NCI-H2029 treated with DMSO at 0.1 percent for 48 hours (cell line): ENCODE results near the gene GAA.

ENCODE experiments used
- DNase-seq: peaks from one replicate; lab custom pipeline; 2025; lab: John Stamatoyannopoulos, UW

The GAA gene

DNA sequence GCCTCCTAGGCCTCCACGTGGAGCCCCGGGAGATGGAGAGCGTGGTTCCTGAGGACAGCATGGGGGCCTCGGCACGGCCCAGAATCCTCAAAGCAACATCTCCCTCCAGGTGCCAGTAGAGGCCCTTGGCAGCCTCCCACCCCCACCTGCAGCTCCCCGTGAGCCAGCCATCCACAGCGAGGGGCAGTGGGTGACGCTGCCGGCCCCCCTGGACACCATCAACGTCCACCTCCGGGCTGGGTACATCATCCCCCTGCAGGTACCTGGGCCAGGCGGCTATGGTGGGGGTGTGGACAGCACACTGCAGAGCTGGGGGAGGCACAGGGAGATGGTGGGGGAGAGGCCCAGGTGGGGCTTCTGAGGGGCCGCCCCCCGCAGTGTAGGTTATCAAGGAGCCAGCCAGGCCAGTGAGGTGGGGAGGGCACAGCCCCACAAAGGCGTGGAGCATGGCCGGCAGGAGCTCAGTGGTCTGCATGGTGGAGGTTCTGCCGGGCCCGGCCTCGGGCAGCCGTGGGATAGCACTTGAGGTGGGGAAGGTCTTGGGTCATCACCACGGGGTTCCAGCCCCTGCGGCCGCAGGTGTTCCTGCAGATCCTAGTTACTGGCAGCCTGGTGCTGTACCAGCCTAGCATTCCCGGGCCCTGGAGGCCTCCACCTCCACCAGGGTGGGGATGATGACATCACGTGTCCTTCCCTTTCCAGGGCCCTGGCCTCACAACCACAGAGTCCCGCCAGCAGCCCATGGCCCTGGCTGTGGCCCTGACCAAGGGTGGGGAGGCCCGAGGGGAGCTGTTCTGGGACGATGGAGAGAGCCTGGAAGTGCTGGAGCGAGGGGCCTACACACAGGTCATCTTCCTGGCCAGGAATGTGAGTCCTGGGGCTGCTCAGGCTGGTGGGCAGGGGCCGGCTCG lies 16.4 kb downstream of the GAA start:
- no peak for DNase-seq

DNA sequence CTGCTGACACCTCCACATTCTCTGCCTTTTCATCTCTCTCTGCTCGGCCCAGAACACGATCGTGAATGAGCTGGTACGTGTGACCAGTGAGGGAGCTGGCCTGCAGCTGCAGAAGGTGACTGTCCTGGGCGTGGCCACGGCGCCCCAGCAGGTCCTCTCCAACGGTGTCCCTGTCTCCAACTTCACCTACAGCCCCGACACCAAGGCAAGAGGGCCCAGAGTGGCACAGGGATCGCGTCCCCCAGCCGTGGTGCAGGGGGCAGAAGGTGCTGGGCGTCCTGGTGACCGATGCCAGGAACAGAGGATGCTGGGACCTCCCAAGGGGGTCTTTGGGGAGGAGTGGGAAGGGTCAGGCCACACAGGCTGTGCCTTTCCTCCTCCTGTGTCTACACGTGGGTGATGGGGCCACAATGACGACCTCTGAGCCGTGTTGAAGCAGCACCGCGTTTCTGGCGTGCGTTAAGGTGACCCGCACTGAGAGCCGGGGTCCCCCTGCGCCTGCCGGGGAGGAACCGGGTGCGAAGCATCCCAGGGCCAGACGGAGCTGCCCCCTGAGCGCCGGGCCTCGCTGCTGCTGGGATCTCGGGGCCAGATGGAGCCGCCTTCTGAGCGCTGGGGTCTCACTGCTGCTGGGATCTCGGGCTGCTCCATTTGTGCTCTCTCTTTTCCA lies 17.4 kb downstream of the GAA start:
- no peak for DNase-seq

DNA sequence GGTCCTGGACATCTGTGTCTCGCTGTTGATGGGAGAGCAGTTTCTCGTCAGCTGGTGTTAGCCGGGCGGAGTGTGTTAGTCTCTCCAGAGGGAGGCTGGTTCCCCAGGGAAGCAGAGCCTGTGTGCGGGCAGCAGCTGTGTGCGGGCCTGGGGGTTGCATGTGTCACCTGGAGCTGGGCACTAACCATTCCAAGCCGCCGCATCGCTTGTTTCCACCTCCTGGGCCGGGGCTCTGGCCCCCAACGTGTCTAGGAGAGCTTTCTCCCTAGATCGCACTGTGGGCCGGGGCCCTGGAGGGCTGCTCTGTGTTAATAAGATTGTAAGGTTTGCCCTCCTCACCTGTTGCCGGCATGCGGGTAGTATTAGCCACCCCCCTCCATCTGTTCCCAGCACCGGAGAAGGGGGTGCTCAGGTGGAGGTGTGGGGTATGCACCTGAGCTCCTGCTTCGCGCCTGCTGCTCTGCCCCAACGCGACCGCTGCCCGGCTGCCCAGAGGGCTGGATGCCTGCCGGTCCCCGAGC lies 17.9 kb downstream of the GAA start:
- DNase-seq: no peak

DNA sequence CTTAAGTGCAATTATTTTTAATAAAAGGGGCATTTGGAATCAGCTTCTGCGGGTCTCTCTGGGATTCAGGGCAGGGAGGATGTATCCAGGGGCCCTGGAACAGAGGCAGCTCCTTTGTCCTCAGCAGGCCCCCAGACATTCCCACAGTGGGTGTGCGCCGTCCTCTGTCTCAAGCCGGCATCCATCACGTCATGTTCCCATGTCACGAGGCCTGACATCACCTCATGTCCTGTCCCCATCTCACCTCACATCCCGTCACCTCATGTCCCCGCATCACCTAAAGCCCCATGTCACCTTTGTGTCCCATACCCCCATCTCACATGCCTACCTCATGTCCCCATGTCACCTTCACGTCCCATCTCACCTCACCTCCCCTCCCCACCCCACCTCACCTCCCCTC lies 18.5 kb downstream of the GAA start:
- DNase-seq: no peak

DNA sequence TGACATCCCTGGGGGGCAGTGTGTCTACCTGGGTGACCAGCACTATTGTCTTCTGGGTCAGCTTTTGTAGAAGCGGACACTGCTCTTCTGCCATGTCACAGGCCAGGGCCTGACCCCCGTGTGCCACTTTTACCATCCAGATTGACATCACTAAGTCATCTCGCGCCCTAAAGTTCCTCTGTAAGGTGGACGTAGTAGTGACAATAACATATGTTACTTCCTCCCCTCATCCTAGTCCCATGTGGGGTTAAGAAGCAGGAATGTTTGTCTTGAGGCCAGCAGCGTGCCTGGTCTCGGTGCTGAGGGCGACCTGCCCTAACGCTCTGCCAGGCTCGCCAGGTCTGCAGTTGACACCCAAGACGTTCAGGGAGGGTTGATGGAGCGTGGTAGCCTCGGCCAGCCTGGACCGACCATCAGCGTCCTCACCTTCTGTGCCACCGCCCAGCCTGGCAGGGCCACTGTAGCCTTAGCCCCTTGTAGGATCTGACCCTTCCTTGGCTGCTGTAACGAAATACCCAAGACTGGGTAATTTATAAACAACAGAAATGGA lies 20.7 kb downstream of the GAA start:
- no peak for DNase-seq

DNA sequence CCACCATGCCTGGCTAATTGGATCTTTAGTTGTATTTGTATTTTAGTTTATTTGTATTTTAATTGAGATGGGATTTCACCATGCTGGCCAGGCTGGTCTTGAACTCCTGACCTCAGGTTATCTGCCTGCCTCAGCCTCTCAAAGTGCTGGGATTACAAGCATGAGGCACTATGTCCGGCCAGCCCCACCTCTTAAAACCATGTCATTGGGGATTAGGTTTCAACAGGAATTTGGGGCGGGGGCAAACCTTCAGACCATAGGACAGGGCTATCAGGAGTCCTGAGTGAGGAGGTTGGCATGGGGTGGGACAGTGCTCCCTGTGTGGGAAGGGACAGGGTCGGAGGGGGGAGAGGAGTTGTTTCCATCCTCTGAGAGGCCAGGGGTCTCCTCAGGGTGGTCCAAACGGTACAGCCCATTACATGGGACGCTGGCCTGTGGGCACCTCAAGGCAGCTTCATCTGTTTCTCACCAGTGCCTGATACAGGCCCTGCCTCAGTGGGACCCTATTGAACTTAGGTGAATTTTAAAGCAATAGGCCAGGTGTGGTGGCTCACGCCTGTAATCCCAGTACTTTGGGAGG lies 21.6 kb downstream of the GAA start:
- DNase-seq: no peak

DNA sequence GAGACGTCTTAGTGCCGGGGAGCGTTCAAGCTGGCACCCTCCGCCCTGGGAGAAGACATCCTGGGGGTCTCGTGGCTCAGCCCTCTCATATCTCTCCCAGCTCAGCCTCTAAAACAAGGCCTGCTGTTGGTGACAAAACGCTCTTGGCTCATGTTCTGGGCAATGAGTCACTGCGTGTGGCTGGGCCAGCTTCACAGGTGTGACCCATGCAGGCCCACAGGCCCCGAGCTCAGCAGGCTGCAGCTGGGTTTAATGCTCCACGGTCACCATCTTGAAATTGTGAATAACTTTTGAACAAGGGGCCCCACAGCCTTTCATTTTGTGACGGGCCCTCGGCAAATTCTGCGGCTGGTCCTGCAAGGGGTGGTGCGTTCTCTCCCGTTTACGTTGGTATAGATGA lies 22.4 kb downstream of the GAA start:
- no peak for DNase-seq

DNA sequence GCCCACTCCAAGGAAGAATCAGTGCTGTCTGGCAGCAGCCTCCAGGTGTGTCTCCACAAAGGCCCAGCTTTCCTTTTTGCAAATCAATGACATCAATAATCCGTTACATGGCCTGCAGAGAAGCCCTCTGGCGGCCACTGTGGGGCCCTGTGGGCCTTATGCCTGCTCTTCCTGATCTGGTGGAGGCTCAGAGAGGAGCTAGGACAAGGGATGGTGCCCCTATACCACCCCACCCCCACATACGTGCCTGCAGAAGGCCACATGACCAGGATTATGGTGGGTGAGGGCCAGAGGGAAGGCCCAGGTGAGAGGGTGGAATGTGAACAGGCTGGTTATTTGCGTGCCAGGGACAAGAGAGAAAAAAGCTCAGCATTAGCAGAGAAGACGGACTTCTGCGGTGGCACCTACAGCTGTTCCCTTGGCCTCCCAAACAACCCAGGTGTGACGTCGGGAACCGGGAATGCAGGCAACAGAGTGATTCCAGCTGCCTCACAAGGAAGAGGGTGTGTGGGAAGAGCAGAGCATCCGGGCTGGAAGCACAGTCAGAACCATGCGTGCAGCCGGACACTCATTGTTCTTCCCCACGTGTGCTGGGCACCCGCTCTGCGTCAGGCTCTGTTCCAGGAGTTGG lies 23.1 kb downstream of the GAA start:
- no peak for DNase-seq

DNA sequence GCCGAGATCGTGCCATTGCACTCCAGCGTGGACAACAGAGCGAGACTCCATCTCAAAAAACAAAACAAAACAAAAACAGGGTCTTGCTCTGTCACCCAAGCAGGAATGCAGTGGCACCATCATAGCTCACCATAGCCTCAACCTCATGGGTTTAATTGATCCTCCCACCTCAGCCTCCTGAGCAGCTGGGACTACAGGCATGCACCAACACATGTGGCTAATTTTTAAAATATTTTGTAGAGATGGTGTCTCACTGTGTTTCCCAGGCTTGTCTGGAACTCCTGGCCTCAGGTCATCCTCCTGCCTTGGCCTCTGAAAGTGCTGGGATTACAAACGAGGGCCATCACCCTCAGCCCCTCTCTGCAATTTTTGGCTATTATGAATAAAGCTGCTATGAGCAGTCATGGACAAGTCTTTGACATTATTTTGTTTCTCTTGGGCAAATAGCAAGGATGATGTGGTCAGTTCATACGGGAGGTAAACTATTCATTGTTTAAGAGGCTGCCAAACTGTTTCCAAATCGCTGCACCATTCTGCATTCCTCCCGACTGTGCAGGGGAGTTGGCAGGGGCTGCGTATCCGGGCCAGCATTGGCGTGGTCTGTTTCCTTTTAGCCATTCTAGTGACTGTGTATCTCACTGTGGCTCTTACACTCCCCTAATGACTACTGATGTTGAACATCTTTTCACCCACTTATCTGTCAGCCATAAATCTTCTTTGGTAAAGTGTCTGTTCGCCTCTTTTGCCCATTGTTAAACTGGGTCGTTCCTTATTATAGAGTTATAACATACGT lies 24.5 kb downstream of the GAA start:
- DNase-seq: no peak

DNA sequence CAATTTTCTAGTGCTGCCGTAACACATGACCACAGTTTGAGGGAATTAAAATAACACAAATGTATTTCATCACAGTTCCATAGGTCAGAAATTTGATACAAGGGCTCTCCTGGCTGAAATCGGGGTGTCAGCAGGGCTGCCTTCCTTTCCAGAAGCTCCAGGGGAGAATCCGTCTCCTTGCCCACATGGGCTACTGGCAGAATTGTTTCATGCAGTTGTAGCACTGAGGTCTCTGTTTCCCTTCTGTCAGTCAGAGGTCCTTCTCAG lies 25.0 kb downstream of the GAA start:
- DNase-seq: no peak

DNA sequence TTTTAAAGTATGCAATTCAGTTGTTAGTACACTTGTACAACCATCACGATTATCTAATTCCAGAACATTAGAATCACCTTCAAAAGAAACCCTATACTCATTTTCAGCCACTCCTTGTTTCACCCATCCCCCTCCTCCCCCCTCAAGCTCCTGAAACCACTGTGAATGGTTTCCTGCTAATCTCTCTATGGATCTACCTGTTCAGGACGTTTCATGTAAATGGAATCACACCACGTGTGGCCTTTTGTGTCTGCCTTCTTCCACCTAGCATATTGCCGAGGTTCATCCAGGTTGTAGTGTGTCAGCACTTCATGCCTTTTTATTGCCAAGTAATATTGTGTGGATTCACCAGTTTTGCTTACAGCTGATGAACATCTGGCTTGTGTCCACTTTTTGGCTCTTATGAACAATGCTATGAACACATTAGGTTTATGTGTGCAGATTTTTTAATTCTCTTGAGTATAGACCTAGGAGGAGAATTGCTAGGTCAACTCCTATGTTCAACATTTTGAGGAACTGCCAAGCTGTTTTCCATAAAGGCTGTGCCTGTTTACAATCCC lies 27.7 kb downstream of the GAA start:
- no peak for DNase-seq

DNA sequence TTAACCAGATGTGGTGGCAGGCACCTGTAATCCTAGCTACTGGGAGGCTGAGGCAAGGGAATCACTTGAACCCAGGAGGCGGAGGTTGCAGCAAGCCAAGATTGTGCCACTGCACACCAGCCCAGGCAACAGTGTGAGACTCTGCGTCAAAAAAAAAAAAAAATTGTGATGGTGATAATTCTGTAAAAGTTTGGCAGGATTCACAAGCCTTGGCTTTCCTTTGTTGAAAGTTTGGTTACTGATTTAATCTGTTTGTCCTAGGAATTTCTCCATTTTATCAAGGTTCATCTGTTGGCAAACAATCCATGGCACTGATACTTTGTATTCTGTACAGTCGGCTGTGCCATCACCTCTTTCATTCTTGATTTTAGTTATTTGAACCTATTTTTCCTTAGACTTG lies 29.6 kb downstream of the GAA start:
- DNase-seq: no peak

DNA sequence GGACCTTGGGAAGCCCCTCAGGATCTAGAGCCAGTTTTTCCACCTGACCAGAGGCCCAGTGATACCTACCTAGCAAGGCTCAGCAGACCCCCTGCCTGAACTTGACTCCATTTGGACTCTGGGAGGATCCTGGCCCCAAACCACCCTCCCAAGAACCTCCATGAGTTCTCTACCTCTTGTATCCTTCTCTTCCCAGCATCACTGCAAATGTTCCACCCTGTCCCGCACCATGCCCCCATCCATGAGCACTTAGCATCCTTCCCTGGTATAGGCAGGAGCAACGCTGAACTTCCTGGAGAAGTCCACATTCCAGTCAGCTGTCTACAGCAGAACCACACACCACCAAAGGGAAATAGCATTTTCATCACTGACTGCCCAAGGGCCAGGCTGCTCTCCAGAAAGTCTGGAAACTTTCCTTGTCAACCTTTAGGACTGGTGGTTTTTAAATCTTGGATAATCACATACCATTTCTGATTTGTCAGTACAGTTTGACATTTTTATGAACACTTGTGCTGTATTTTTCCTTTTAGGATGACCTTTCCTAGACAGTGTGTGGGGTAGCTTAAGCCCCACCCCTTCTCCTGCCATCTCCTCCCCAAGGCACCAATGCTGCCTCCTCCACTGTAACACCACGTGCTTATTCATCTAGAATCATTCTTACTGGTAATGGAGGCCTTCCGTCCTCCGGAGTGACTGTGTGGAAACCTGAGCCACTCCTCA lies 31.7 kb downstream of the GAA start:
- no peak for DNase-seq

DNA sequence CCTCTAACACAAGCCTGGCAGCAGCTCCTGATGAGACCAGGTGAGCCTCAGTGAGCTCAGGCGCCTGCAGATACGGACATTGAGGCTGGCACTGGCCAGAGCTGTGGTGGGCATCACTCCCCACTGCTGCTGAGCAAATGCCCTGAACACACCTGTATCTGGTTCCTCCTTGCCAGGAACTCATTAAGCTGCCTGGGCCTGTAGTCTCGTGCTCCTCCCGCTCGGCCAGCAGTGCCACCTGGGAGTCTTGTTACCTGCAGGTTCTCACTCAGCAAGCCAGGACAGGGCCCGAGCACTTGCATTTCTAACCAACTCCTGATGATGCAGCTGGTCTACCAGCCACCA lies 32.2 kb downstream of the GAA start:
- DNase-seq: no peak

DNA sequence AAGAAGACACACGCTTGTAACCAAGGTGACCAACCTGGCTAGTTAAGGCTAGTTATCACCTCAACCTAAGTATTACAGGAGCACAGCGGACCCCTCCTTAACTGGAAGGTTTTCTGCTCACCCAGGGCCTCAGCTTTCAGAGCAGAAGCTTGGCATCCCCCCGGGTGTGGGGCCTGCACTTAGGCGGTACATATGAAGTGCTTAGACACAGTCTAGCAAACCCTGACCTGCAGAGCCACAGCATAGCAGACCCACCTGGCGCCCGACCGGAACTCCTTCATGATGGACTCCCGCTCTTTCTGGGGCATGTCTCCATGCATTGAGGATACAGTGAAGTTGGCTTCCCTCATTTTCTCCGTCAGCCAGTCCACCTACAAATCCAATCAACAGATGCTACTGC lies 35.8 kb downstream of the GAA start:
- no peak for DNase-seq

DNA sequence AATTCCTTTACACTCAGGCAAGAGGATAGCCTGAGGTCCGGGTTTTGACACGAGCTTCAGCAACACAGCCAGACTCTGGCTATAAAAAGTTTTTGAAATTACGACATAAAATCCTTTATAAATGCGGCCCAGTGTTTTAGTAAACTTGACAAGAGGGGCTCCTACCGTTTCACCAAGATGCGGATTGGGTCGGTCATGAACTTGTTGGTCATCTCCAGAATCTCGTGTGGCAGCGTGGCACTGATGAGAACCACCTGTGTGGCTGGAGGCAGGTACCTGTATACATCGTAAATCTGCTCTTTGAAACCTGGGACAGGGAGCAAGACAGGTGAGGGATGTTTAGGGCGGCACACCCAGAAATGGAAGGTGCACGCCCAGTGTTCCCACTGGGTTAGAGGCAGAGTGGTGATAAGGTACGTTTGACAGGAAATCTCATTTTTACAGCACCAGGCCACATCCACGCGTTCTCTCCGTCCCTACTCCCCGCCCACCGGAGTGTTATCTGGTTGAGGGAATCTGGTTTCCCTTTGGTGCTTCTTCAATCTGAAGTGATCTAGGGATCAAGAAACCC lies 37.6 kb downstream of the GAA start:
- DNase-seq: no peak

DNA sequence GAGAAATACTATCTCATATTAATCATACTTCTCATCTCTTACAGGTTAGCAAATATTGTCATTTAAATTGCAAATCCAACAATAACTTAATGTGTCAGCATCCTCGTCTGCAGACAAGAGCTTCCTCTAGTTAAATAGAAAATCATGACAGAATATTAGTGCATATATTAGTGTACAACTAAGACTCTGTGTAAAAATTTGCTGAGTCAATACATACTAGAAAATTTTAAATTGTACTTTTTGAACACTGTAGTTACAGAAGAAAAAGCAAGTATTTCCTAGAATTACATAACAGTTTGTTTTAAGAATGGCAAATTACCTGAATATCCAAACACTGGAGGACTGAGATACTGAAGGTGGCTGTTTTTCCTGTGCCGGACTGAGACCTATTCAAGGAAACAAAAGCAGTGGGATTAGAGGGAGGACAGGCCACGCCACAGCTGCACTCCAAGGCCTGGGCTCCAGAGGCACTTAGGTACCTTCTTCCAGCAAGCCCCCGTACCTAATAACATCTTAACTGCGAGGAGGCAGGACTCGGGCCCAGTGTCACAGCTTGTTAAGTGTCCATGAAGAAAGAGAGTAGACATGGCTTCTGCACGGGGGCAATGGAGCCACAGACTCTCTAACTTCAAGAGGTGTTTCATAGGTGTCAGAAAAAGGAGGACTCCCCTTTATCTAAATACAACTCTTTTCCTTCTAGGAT lies 40.2 kb downstream of the GAA start:
- no peak for DNase-seq

DNA sequence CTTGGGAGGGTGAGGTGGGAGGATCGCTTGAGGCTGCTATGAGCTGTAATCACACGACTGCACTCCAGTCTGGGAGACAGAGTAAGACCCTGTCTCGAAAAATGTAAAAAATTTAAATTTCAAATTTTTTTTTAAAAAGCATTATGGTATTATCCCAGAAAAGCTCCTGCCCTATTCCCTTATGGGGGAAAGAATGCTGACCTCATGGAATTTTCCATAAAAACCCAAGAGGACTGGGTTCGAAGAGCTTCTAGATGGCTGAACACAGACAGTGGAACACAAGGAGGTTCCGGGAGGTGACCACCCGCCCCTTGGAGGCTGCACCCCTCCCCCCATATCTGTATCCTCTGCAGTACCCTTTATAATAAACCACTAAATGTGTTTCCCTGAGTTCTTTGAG lies 41.5 kb downstream of the GAA start:
- DNase-seq: no peak
